GM21786 (cell line): ENCODE data around the gene SCN8A.
A peak's percentile ranks its signal among the peaks of the same experiment; 100 is the strongest.
"Not testable (repeated sequence)": the region's sequence is repeated elsewhere in the genome, so short reads cannot be mapped to it uniquely, and the experiment has no call there.

Experiments used
- ATAC-seq: cut with Tn5 transposase; IDR thresholded peaks from one replicate; pipeline ENCODE4 v1.9.1; 2021; ENCODE audit not compliant: unreplicated experiment

The SCN8A gene

DNA sequence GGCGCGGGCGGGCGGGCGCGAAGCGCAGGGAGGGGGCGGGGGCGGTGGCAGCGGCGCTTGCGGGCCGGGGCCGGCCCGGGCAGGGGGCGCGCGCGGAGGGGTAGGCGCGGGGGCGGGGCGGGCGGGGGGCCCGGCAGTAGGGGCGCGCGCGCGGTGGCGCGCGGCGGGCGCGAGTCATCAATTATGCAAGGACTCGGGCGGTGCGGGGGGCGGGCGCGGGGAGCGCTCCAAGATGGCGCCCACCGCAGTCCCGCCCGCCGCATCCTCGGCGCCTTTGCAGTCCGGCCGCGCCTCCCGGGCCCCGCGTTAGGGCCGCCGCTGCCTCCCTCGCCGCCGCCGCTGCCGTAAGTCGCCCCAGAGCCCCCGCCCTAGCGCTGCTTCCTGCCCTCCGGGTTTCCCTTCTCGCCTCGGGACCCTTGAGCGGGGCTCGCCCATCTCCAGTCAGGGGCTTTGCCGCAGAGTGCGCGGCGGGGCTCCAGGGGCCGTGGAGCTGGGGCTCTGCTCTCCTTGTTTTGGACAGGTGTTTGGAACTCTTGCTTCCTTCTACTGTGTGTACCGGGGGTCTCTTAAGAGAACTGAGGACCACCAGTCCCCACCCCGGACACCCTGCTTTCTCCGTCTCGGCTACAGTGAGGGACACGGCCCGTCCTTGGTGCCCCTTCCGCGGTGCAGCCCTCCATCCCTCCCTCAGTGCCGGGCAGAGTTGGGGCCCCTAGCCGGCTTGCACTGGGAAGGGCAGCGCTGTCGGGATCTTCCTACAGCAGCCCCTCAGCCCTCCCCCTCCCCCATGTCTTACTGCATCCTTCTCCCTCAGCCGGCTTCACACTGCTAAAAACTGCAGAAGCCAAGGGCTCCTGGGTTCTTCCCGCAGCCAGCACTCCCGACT, at the start of gene SCN8A:
TSS of gene SCN8A (plus strand) at position 218 of the 886 bp plus-strand sequence. CDS start 71,585 bp downstream, outside the sequence.
- no peak for ATAC-seq

DNA sequence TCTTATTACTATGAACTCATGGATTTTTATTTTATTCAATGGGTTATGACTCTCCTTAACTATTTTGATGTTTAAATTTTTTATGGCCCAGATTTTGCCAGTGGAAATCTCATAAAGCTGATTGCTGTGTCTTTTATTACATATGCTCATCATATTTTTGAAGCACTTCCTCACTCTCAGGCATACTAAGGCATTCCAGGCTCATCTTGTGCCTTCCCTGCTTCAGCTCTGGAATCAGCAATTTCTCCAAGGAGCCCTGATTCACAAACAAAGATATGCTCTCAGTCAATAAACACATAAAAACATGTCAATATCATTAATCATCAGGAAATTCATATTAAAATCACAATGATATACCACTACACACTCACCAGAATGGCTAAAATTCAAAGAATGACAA, 44.9 kb upstream of the SCN8A start:
- no peak for ATAC-seq

DNA sequence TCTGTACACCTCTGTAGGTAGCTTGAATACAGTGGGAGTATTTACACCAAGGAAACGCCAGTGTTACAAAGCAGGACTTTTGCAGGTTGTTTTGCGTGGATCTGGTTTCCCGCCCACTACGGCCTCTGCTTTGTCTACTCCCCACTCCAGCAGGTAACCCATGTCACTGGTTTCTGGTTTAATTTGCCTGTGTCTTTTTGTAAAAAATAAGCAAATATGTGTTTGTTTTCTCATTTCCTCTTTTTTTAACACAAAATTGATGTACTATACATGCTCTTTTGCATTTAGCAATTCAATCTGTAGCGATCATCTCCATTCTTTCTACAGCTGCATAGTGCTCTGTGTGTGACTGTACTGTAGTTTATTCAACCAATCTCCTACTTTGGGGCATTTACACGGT, 43.4 kb upstream of the SCN8A start:
- ATAC-seq, result no peak

DNA sequence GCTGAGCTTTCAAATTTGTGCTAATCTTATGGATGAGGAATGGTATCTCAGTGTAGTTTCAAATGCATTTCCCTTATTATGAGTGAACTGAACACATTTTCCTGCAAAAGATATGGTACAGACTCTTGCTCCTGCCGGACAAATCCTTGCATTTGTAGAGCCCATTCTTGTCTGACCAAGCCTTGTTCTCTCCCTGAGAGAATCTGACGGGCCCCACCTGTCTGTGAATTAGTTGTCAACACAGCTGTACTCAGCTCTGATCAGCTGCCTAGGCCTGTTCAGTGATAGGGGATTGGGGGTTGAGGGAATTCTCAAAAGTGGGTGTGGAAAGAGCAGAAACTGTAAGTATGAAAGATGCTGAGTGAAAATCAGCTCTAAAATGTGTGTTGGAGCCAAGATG, 42.8 kb upstream of the SCN8A start:
- no peak for ATAC-seq

DNA sequence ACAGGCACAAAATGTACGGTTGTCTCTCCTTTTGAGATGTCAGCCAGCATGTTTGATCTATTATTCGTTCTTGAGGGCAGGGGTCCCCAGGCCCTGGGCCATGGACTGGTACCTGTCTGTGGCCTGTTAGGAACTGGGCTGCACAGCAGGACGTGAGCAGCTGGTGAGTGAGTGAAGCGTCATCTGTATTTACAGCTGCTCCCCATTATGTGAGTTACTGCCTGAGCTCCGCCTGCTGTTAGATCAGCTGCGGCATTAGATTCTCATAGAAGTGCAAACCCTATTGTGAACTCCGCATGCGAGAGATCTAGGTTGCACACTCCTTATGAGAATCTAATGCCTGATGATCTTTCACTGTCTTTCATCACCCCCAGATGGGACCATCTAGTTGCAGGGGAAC, 41.4 kb upstream of the SCN8A start:
- ATAC-seq, result no peak

DNA sequence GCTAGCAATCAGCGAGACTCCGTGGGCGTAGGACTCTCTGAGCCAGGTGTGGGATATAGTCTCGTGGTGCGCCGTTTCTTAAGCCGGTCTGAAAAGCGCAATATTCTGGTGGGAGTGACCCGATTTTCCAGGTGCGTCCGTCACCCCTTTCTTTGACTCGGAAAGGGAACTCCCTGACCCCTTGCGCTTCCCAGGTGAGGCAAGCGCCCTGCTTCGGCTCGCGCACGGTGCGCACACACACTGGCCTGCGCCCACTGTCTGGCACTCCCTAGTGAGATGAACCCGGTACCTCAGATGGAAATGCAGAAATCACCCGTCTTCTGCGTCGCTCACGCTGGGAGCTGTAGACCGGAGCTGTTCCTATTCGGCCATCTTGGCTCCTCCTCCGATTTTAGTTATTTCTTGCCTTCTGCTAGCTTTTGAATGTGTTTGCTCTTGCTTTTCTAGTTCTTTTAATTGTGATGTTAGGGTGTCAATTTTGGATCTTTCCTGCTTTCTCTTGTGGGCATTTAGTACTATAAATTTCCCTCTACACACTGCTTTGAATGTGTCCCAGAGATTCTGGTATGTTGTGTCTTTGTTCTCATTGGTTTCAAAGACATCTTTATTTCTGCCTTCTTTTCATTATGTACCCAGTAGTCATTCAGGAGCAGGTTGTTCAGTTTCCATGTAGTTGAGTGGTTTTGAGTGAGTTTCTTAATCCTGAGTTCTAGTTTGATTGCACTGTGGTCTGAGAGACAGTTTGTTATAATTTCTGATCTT, 22.6 kb upstream of the SCN8A start:
- ATAC-seq, result not testable (repeated sequence)

DNA sequence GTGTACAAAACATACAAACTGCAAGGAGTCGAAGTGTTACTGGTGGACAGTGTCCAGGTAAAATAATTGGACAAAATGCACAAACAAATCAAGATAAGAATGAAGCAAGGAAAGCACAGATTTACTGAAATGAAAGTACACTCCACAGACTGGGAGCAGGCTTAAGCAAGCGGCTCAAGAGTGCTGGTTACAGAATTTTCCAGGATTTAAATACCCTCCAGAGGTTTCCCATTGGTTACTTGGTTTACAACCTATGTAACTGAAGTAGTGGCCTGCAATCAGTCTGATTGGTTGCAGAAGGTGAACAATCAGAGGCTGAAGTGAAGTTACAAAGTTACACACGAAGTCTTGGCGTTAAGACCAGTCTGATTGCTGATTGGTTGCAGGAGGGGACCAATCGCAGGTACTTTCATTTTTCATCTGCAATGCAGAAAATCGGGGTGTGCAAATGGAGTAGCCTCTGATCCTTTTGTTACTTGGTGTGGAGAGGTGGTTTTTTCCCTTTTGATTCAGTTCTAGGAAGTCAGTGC, 11.6 kb upstream of the SCN8A start:
- ATAC-seq, result no peak

DNA sequence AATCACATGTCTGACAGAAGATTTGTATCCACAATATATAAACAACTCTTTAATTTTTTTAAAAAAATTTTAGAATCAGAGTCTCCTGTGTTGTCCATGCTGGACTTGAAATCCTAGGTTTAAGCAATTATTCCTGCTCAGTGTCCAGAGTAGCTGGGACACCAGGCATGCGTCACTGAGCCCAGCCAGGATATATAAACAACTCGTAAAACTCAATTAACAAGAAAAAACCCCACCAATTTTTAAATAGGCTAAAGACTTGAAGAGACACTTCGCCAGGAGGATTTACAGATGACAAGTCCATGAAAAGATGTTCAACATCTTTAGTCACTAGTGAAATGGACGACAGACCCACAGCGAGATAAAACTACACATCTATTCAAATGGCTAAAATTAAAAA, 2.0 kb upstream of the SCN8A start:
- no peak for ATAC-seq

DNA sequence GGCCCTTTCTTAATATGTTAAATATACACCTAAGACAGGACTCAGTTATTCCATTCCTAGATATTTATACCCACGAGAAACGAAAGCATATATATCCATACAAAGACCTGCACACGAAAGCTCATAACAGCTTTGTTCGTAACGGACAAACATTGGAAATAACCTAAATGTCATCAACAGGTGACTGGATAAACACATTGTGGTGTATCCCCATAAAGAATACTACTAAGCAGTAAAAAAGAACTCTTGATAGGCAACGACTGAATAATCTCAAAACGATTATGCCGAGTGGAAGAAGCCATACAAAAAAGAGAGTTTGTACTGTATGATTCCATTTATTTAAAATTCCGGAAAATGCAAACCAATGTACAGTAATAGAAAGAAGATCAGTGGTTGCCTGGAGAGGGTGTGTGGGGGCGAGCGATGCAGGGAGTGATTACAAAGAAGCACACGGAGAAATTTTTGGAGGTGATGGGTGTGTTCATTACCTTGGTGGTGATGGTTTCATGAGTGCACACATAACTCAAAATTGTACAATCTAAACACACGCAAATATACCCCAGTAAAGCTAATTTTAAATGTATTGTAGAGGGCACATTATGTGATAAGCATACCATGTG, 1.4 kb upstream of the SCN8A start:
- no peak for ATAC-seq

DNA sequence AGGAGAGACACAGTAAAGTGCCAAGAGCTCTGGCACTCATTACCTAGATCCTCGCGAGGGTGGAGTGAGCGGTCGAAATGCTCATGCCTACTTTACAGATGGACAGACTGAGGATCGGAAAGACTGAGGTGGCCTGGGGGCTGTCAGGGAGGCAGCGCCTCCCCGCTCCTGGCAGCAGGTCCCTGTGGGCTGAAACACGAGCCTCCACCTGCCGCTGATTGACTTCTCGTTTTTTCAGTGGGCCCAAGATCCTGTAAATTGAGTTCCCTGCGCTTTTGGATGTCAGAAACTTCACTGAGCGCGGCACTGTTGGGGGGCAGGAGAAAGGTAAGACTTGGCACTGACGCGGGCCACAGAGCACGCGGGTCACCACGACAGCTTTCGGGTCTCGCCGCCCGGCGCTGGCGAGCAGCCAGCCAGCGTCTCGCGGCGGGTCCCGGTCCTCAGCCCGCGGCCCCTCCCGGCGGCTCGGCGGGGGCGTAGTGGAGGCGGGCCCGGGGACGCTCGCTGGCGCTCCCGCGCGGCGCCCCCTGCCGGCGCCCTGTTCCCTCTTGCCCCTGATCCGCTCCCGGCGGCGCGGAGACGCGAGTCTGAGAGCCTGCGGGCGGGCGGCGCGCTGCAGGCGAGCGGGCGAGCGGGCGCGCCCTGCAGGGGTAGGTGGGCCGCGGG, 552 bp upstream of the SCN8A start:
- ATAC-seq, result peak; percentile 55

DNA sequence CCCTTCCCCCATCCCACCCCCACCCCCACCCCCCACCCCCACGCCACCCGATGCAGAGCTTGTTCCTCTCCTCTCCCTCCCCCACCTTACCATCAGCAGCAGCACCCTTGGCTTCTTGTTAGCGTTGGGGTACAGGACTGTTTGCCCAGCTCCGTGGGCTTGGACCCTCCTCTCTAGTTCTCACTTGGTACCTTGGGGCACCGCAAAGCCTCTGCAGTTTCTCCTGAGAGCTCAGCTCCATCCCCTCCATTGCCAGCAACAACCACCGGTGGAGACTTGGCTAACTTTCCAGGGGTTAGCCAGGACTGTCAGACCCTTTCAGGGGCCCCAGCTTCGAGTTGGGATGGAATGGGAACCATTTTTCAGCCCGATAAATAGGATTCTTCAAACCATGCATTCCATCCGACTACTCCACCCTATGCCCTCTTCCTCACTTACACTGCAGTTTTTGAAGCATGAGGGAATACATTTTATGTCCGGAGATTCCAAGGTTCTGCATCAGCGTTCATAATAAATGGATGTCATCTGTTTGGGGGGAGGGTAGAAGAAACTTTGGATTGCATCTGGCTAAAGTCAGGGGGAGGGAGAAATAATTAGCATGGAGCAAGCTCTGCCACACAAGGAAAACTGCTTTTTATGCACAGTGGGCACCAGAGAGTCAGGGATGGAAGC, 1.1 kb downstream of the SCN8A start:
- ATAC-seq, result no peak

DNA sequence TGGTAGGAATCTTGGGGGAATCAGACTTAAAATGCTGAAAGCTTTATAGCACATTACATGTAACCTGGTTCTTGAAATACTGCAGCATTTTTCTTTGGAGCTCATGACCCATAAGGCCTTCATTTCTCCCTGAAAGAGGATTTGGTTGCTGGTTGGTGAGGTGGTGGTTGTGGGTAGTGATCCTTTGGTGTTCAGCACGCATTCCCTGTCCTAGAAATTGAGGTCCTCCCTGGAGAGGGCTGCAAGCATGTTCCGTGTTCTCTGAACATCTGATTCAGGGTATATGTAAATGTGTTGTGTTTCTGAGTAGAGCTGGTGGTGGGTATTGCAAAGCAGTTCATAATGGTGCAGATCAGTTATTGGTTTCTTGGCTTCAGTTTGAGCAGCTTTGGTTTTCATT, 2.0 kb downstream of the SCN8A start:
- no peak for ATAC-seq

DNA sequence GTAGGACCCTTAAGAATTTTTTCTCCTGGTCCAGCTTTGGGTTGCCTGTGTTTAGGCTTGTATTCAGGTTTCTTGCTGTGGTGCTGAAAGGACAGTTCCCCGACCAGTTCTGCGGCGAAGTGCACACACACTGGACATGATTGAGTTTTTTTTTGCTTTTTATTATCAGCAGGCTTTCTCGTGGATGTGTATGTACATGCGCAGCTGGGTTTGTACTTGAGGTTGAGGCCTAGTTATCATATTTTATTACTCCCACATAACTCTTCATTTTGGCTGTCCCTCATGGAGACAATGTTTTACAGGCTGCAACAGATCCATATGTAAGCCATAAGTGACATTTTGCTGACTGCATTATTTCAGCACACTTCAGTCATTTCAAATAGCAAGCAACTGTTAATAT, 2.5 kb downstream of the SCN8A start:
- ATAC-seq, result no peak

DNA sequence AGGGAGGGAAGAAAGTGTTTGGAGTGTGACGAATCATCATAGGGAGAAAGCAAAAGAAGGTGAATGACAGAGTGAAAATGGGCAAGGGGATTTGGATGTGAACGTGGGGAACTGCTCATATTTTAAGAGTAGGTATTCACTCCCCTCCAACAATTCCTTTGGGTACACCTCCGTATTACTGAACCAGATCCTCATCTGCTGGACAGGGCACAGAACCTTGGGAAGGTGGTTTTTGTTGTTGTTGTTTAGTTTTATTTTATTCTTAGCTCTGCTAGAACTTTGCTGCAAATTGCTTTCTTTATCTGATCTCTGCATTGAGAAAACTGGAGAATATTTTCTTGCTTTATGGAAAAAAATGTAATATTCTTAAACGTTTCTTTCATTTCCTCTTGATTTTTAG, 7.1 kb downstream of the SCN8A start:
- no peak for ATAC-seq

DNA sequence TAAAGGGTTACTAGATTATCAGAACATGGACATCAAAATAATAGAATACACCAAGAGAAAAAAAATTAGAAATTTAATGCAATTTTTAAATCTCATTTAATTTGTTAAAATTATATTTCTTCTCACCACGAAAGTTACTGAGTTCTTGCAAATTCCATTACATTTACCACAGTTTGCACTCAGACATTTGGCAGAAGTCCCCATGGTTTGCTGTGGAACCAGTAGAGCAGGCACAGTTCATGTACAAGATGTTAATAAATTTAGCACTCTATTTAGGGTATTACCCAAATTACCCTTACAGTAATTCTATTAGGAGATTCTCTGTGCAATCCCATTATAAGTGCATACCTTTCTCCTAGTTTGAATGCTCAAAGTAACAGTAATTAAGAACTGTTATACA, 9.7 kb downstream of the SCN8A start:
- no peak for ATAC-seq

DNA sequence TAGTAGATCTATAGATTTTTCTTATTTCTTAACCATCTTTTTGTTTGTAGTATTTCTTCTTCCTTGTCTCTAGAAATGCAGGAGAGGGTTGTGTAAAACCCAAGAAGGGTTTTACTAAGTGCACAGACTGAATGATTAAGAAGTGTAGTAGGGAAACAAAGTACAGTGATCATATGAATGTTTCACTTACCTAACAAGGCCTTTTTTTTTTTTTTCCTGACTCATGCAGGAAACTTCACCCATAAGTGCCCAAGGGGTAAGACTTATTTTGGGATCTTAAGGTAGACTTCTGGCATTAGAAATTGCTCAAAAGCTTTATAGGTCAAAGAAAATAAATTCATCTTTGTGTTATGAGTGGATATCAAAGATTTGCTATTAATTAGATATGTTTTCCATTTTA, 10.2 kb downstream of the SCN8A start:
- ATAC-seq, result no peak

DNA sequence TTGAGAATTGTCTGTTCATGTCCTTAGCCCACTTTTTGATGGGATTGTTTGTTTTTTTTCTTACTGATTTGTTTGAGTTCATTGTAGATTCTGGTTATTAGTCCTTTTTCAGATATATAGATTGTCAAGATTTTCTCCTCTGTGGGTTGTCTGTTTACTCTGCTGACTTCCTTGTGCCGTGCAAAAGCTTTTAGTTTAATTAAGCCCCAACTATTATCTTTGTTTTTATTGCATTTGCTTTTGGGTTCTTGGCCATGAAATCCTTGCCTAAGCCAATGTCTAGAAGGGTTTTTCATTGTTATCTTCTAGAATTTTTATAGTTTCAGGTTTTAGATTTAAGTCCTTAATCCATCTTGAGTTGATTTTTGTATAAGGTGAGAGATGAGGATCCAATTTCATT, 14.9 kb downstream of the SCN8A start:
- ATAC-seq, result not testable (repeated sequence)

DNA sequence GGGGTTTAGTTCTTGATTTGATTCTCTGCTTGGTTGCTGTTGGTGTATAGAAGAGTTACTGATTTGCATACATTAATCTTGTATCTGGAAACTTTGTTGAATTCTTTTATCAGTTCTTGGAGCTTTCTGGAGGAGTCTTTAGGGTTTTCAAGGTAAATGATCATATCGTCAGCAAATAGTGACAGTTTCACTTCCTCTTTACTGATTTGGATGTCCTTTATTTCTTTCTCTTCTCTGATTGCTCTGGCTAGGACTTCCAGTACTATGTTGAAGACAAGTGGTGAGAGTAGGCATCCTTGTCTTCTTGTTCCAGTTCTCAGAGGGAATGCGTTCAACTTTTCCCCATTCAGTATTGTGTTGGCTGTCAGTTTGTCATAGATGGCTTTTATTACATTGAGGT, 16.2 kb downstream of the SCN8A start:
- ATAC-seq, result not testable (repeated sequence)

DNA sequence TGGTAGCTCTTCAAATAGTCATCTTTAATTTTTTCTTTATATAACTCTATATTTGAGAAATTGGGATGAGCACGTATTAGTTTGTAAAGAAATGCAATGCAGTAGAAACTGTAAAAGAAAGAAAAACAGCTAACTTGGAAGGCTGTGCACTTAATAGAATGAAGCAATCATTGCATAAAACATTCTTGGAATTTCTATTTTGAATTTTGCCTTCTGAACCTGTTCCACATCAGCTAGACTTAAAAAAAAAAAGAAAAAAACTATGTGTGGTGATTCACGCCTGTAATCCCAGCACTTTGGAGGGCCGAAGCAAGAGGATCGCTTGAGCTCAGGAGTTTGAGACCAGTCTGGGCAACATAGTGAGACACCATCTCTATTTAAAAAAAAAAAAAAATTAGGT, 29.4 kb downstream of the SCN8A start:
- no peak for ATAC-seq

DNA sequence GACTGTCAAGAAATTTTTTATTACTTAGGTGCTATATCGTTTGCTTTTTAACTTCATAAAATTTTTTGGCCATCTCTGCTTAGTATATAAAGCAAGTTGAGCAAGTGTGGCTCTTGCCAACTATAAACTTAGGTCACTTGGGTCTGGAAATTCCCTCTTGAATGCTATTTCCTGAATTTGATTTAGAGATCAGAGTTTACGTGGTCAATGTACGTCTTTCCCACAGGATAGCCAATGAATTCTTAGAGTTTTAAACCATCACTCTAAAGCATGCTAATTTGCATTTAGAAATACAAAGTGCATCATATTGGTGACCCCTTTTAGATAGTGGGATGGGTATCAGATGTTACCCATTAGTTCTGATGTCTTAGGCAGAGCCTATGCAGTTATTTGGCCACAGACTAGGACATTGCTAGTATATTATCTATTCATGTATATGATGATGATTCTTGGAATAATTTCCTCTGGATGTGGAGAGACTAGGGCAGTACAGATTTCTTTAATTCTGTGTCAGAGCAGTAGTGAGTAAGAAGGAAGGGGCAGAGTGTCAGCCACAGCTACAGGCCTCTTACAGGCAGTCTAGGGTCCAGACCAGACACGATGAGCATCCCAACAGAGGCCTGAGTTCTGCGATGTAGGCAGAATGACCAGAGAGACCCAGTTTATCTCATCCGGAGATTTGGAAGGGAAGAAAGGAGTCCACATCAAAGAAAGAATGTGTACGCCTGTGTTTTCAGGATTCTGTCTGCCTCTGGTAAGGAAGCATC, 30.3 kb downstream of the SCN8A start:
- ATAC-seq, result no peak
